ENCODE data around the gene NHSL2.
"Not testable (repeated sequence)": the region's sequence is repeated elsewhere in the genome, so short reads cannot be mapped to it uniquely, and the experiment has no call there.

The NHSL2 gene

DNA sequence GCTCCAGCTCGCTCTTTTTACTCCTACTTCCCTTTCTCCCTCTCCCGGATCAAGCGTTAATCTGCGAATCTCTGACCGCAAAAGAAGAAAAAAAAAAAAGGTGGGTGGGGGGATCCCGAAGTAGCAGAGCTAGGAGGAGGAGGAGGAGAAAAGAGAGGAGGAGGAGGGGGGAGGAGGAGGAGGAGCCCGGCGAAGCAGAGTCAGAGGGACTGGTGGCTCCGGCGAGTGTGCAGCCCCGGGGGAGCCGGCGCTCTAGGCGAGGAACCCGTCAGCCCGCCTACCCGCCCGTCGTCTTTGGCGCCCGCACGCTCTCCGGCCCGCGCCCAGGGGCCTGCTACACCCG, at the start of gene NHSL2:
NHSL2 (plus strand) TSS at position 203 of the 343 bp plus-strand sequence.
- DNase-seq (ENCODE audit: low spot score): no peak

DNA sequence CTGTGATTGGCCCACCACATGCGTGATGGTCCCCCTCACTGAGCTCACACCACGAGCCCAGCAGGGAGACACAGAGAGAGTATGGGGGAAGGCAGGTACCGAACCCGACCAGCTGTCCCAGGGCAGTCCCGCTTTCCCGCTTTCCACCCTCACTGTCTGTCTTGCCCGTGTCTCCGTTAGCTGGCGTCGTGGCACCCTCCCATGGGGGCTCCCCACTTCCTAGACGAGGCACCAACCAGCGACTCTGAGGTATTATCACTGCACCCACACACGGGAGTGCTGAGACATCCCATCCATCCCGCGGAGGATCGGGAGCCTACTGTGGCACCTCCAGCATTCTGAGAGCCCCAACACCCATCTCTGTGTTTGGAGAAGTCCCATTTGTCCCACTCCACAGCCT, 43.0 kb upstream of the NHSL2 start:
- DNase-seq (ENCODE audit: low spot score): no peak

DNA sequence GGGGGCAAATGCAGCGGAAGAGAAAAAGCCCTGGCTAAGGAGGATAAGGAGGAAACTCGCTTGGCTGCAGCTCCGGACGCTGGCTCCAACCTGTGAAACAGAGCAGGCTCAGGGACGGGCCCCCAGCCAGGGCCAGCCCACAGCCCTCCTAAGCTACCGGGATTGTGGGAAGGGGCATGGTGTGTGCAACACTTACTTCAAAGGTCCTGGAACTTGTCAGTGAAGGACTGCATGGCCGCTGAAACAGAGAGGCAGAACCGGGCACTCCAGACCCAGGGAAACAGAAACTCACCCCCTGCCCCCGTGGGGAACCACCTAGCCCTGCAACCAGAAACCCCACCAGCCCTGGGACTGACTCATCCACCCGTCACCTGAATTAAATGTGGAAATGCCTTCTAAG, 41.1 kb upstream of the NHSL2 start:
- DNase-seq (ENCODE audit: low spot score): not testable (repeated sequence)

DNA sequence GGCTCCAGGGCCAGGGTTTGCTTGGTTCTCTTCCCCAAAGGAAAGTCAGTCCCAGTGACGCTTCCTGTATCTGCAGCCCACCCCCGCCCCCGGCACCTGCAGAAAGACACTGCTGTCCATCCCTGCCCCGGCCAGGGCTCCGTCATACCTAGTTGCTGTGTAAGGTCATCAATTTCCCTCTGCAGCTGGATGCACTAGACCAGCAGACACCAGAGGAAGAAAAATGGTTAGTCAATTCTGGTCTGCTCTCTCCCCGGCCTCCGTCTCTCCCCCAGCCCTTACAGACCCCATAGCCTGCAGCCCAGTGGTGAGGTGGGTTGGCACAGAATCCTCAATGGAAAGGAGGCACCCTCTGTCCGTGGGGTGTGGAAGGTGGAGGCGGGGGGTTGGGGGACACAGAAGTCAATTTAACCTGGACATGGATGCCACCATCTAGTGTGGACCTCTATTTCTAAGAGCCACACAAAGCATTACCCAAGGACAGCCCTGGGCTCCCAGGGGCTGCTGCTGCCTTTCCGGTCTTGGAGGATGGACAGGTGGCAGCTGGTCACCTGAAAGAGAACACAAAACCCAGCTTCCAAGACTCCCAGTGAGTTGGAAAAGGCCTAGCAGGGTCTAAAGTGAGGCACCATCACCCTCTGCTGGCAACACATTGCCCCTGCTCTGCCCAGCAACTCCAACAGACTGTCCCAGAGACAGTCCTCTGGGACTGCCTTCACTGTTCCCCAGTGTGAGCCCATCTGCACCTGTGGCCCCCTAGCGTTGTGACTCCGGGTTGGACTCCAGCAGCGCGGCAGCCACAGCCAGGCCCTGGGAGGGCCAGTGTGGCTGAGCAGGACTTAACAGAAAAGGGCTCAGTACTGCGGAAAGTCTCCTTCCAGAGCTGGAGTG, 40.2 kb upstream of the NHSL2 start:
- DNase-seq (ENCODE audit: low spot score): no peak

DNA sequence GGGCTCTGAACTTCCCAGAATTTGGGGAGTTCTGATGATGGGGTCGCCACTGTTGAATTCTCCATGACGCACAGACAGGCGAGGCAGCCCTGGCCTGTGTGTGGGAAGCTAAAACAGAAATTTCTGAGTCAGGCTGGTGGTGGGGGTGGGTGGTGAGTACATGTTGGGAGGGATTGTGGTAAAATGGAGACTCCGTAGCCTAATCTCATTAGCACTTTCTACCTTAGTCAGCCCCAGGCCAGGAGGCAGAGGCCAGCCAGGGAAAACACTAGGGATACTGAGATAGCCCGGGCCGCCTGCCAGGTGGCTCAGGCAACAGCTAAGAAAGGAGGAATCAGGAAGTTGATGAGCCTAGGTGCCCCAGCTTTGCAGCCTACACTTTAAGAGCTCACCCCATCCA, 39.3 kb upstream of the NHSL2 start:
- DNase-seq (ENCODE audit: low spot score): no peak

DNA sequence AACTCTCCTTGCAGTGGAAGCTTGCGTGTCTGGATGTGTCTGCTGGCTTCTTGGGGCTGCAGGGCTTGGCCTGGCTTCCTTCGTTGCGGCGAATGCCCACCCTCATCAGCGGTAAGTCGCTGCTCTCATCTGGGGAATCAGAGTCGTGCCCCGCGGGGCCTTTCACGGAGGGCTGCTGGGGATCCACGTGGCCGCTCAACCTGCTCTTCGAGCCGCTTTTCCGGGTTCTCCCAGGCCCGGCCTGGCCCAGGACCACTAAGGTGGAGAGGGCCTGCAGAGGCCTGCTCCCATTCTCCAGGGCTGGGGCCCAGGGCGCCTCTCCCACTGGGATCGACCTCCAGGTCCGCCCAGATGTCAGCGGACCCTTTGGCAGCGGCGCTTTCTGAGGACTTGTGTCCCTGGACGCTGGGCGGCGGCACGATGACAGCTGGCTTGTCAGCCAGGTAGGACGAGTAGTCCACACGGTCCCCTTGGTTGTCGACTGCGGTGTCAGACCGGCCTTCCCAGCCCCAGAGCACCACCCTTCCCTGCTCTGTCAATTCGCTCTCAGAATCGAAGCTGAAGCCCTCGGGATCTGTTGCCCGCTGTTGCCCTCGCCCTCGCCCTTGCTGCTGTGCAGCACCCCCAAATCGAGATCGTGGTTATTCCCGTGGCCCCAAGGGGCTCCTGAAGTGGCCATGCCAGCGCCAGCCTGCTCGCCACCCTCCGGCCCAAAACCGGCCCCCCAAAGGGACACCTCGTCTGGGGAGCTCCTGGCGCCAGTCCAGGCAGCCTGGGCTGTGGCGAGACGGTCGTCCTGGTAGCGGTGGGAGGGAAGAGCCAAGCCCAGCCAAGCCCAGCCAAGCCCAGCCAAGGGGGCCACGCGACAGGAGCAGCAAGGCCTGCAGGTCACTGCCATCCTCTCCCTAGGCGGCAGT, 37.8 kb upstream of the NHSL2 start:
- DNase-seq (ENCODE audit: low spot score): no peak

DNA sequence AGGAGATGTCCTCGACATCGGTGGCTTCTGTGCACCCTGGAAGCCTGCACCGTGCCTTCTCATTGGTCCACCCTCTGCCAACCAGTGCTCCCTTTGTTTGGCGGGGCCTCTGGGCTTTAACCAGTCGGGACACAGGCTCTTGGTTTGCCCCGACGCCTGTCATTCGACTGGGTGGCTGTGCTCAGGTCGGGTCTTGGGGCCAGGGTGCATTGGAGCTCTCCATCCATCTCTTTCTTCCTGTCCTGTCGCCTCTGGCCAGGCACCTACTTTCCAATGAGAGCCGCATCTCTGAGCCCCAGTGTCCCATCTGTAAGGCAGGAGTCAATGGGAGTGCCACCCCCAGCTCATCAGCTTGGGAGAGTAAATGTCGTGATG, 37.2 kb upstream of the NHSL2 start:
- no peak for DNase-seq (ENCODE audit: low spot score)

DNA sequence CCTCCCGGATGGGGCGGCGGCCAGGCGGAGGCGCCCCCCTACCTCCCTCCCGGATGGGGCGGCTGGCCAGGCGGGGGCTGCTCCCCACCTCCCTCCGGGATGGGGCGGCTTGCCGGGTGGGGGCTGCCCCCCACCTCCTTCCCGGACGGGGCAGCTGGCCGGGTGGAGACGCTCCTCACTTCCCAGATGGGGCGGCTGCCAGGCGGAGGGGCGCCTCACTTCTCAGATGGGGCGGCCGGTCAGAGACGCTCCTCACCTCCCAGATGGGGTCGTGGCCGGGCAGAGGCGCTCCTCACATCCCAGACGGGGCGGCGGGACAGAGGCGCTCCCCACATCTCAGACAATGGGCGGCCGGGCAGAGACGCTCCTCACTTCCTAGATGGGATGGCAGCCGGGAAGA, 33.8 kb upstream of the NHSL2 start:
- not testable (repeated sequence) for DNase-seq (ENCODE audit: low spot score)

DNA sequence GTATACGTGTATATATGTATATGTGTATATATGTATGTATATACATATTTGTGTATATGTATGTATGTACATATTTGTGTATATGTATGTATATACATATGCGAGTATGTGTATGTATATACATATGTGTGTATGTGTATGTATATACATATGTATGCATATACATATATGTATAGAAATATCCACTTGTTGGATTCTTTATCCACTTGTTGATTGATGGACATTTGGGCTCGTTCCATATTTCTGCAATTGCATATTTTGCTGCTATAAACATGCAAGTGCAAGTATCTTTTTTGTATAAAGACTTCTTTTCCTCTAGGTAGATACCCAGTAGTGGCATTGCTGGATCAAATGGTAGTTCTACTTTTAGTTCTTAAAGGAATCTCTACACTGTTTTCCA, 25.5 kb upstream of the NHSL2 start:
- DNase-seq (ENCODE audit: low spot score): no peak

DNA sequence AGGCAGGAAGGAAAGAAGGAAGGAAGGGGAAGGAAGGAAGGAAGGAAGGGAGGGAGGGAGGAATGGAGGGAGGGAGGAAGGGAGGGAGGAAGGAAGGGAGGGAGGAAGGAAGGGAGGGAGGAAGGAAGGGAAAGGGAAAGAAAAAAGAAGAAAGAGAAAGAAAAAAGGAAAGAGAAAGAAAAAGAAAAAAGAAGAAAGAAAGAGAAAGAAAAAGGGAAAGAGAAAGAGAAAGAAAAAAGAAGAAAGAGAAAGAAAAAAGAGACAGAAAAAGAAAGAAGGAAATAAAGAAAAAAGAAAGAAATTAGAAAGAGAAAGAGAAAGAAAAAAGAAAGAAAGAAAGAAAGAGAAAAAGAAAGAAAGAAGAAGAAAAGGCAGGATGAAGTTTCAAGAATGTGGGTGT, 15.0 kb upstream of the NHSL2 start:
- no peak for DNase-seq (ENCODE audit: low spot score)

DNA sequence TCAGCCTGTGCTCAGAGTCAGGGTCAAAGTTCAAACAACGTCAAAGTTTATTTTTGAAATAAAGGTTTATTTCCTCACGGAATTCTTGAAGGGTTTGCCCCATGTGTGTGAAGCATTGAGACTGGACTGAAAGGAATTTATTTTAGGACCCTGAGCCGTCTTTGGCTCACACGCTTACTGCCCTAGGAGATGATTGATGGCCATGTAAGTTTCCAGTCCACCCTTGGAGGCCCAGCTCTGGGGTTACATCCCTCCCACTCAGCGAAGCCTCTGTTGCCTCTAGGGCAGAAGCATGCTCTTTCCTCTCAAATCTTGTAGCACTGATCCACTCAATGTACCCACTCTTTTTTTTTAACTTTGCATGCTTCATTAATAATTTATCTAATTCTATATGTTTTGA, 4.5 kb upstream of the NHSL2 start:
- DNase-seq (ENCODE audit: low spot score): no peak

DNA sequence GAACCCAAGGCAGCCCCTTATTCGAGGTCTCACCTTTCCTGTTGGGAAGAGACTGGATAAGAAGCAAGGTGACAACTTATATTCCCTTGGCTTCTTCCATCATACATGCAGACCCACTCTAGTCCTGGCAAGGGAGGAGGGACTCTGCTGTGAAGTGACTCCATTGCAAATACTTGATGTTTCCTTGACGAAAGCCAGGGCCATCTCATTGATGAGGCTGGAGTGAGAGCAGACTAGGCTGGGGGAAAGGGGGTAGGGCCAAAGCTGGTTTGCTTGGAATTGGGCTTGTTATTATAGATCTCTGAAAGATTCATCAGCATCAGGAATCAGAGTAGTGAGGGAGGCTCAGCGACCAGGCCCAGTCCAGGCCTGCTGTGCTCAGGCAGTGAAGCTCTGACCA, 2.3 kb upstream of the NHSL2 start:
- no peak for DNase-seq (ENCODE audit: low spot score)

DNA sequence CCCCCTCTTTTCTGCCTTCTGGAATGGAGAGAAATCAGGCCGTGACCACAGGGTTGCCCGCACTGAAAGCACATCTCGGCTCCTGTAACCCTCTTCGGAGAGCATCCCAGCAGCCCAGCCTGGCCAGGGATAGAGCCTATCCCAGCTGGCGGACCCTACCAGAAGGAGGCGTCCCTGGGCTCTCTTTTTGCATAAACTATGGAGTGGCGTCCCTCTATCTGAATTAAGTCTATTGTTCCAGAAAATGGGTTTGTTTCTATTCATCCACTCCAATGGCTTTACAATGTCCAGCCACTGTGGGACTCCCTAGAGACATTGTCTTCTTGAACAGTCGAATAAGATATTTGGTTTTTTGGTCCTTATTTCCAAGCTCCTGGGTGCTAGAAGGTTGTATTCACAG, 689 bp upstream of the NHSL2 start:
- DNase-seq (ENCODE audit: low spot score): no peak

DNA sequence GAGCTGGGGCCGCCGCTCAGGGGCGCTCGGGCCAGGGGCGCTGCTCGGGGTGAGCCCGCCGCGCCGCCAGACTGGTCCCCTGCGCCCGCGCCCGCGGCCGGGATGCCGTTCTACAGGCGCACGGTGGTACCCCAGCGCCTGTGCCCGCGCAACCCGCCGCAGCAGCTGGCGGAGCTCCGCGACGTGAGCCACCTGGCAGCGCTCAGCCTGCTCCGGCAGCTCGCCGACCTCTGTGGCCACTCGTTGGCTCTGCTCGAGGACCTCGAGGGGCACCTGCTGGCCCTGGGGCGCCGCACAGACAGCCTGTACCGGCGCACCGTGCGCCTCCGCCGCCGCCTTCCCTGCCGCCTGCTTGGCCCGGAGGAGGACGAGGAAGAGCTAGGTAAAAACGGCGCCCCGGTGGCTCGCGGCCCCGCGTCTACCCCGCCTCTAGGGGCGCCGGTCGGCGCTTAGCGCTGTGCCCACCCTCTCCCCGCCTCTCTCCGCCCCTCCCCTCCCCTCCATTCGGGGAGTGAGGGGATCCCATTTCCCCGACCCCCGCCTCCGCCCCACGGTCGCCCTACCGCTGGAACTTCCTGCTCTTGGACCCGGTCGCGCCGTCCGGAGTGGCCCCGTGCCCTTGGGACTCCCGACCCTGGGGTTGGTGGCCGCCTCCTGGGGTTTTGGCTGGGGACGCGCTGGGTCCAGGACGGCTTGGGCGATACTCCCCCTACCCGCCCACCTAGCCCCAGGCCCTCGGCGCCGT, 513 bp downstream of the NHSL2 start:
- no peak for DNase-seq (ENCODE audit: low spot score)

DNA sequence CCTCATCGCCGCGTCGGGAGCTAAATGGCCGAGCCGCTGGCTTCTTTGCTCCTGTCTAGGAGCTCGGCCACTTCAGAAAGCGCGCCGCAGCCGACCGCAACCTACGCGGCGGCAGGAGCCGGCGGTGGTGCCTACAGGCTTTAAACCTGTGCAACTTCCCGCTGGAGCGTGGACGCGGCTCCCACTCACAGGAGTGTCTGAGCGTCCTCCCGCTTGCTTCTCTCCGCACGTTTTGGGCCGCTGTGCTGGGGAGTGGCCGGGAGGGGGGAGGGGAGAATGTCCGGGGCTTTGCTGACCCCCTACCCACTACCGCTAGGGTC, 1.0 kb downstream of the NHSL2 start:
- no peak for DNase-seq (ENCODE audit: low spot score)

DNA sequence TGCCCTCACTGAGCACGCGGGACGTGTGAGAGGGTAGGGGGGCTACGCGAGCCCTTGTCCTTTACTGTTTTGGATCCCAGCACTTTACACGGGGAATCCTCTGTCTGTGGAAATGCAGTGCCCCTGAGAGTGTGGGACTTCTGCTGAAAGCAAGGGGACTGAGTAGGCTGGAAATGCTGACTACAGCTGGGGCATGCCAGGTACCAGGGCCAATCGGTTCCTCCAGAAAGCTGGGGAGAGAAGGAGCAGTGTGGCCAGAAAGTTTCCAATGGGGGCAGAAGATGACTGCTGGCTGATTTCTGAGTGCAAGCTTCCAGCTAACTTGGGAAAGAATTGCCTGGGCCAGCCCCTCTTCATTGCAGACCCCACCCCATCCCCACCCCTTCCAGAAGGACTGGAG, 1.5 kb downstream of the NHSL2 start:
- no peak for DNase-seq (ENCODE audit: low spot score)

DNA sequence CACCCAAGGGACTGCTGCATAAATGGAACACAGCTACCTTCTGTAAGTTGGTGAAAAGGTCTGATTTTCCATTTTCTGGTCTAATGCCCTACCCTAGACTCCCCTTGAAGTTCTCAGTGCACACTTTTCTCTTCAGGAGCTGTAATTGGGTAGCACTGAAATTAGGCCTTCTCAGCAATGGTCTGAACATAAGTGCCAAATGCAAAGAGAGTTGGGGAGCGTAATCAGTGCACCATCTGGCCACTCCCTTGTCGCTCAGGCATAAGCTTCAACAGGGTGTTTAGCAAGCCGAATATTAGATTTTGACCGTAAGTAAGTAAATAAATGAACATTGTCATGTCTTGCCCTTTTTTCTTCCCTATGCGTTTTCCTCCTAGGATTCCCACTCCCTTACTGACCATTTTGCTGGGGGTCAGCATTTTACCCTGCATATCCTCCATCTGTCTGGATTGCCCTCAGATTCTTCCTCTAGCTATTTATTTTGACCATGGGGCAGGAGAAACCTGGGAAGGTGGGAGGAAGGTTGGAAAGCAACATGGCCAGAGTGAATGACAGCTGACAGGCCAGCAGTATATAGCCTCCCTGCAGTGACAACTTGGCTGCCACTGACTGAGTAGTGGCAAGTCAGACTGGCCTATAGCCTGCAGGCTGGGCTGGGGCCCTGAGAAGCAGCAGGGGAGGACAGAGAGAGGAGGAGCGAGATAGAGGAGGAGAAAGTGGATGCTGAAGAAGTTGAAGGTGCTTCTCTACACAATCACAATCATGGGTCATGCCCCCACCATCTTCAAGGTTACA, 2.7 kb downstream of the NHSL2 start:
- no peak for DNase-seq (ENCODE audit: low spot score)

DNA sequence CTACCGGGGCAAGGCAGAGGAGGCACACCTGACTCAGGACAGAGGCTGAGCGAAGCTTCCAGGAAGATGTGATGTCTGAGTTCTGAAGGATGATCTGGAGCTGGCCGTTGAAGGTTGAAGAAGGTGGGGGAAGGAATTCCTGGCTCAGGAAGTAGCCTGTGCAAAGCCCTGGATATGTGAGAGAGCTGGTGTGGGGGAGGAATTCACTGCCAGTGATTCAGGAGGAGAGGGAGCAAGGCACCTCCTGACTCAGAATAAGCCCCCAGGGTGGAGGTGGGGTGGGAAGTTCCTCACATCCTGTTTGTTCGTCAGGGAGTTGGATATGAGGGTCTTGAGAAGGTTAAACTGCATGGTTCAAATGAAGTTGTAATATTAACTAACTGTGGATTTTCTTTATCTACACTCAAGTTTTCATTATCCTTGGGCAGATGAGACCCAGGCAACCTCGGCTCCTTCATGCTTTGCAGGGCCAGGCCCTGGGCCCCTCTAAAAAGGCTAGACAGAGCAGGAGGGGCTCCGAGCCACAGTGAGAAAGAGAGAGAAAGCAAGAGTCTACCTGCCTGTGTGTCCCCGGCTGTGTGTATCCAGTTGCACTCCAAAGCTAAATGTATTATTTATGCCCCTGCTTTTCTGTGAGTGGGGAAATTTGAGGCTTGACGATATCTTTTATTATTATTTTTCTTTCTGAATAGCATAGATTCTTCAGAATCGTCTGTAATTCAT, 7.1 kb downstream of the NHSL2 start:
- DNase-seq (ENCODE audit: low spot score): no peak

DNA sequence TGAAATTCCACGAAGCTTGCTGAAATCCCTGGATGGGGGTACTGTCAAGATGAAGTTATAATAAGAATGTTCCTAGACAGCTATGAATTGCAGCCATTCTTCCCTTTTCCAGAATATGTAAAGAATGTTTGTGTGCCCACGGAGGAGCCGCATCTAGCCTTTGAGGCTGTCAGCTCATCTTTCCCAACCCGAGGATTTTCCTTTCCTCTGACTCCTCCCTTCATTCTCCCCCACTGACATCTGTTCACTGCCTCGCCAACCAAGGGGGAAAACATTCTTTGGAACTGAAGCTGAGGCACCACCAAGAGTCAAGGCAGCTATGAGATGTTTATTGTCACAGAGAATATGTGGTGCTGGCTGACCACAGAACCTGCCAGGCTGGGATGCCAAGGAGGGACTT, 8.8 kb downstream of the NHSL2 start:
- no peak for DNase-seq (ENCODE audit: low spot score)

DNA sequence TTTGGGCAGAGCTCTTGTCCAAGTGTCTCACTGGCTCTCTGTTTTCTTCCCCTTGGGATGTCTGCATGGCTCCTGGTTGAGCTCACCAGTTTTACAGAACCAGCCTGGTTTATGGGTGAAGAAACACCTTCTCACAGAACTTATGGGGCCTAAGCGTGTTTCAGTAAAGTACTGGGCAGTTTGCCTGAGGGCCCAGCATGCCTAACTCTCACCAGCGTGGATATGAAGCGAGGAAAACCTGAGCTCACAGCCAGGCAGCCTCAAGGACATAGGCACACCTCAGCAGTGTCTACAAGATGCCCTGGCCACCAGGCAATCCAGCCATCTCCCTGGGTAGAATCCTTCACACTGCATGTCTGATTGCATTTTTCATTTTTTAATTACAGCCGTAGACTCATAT, 9.2 kb downstream of the NHSL2 start:
- no peak for DNase-seq (ENCODE audit: low spot score)

DNA sequence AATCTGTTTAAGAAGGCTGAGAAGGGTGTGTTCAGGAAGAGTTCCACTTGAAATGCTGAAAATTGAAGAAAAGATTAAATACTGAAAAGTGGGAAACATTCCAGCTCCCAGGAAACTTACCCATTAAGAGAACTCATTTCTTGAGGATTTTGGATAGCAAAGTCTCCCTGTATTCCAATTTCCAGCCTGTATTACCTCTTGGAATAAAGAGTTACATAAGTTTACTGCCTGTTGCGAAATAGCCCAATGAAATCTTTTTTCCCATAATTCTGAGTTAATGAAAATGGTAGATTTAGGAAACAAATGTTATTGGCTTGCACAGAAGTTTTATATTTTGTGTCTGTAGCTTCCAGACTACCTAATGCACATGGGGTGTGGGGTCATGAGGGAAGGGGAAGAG, 12.0 kb downstream of the NHSL2 start:
- no peak for DNase-seq (ENCODE audit: low spot score)
